Activated naive CD4-positive, alpha-beta T cell treated with anti-CD3 and anti-CD28 coated beads, Interleukin-2, amount 50 U/mL, for 24 hours (primary cell): Measurements from ENCODE around the gene STPG4.

Experiments
- H3K27ac Mint-ChIP-seq: one replicate; pipeline ENCODE4 v1.8.0; 2021; ENCODE audit warnings: mild to moderate bottlenecking, mixed read lengths
- H3K27me3 Mint-ChIP-seq: one replicate; pipeline ENCODE4 v1.8.0; 2021; ENCODE audit warnings: mixed read lengths
- H3K36me3 Mint-ChIP-seq: one replicate; pipeline ENCODE4 v1.8.0; 2021; ENCODE audit warnings: mixed read lengths
- H3K4me1 Mint-ChIP-seq: one replicate; pipeline ENCODE4 v1.8.0; 2021; ENCODE audit warnings: mixed read lengths
- H3K4me3 Mint-ChIP-seq: one replicate; pipeline ENCODE4 v1.8.0; 2021; ENCODE audit warnings: mild to moderate bottlenecking, mixed read lengths
- H3K9me3 Mint-ChIP-seq: one replicate; pipeline ENCODE4 v1.8.0; 2021; ENCODE audit warnings: mixed read lengths

The STPG4 gene

GRCh38 chr2:47037678-47038077 is 117.4 kb downstream of the STPG4 start:
- Mint-ChIP-seq H3K36me3 (peaks cover 1% of the 10 kb centered on the region), H3K4me1 (peaks cover 8% of the 10 kb centered on the region), H3K4me3 (no peak overlapping the region), H3K27me3 (no peaks in the 10 kb centered on the region), H3K27ac (no peak overlapping the region), H3K9me3 (no peaks in the 10 kb centered on the region)
